Thymus (tissue), 11 donors: ENCODE measurements around the gene MAP1LC3B. TPM values are rescaled to one million over a fixed set of nuclear protein-coding genes. Genes with fewer than 3 reads are reported as not detected.

ENCODE experiments used
- DNase-seq, 9 donors: peaks; one replicate each; pipeline ENCODE4 v3.0.0-alpha.2; 2013; ENCODE audit warnings: low spot score in 9 of 9, low read depth in 6 of 9, missing footprints in 1 of 9
- H3K27ac ChIP-seq, 2 donors: one replicate each; pipeline ENCODE4 v1.5.1; 2013; ENCODE audit warnings: control low read depth in 1 of 2, low read depth in 1 of 2, low read length in 1 of 2, mild to moderate bottlenecking in 1 of 2, moderate library complexity in 1 of 2
- H3K27me3 ChIP-seq, 2 donors: one replicate each; pipeline ENCODE4 v1.5.1; 2013; ENCODE audit warnings: low read length in 1 of 2; ENCODE audit not compliant: control insufficient read depth in 2 of 2, insufficient read depth in 1 of 2
- H3K36me3 ChIP-seq, 2 donors: one replicate each; pipeline ENCODE4 v1.5.1; 2013; ENCODE audit warnings: low read length in 1 of 2, mild to moderate bottlenecking in 1 of 2, moderate library complexity in 1 of 2; ENCODE audit not compliant: control insufficient read depth in 2 of 2, insufficient read depth in 2 of 2
- H3K4me1 ChIP-seq, 2 donors: one replicate each; pipeline ENCODE4 v1.5.1; 2013; ENCODE audit warnings: low read length in 2 of 2; ENCODE audit not compliant: control insufficient read depth in 2 of 2, insufficient read depth in 2 of 2
- H3K4me3 ChIP-seq, 2 donors: one replicate each; pipeline ENCODE4 v1.5.1; 2013; ENCODE audit warnings: low read length in 2 of 2, control low read depth in 1 of 2, mild to moderate bottlenecking in 1 of 2
- H3K9me3 ChIP-seq, 2 donors: one replicate each; pipeline ENCODE4 v1.5.1; 2013; ENCODE audit warnings: low read length in 1 of 2, mild to moderate bottlenecking in 1 of 2; ENCODE audit not compliant: control insufficient read depth in 2 of 2, insufficient read depth in 1 of 2
- WGBS: extraction: QIAGEN DNeasy Blood & Tissue Kit; methylation state at CpG from one replicate; pipeline ENCODE4 v1.1.7; 2013; 5-methylcytosine and 5-hydroxymethylcytosine counted together
- polyA plus RNA-seq: library from polyadenylated mRNA; stranded (reverse); fragments of 200-250 nt; gene quantifications from one replicate; pipeline ENCODE4 v1.2.3, GENCODE V29; 2013
- total RNA-seq: library from RNA; stranded (reverse); fragments of 120-200 nt; gene quantifications from one replicate; pipeline ENCODE4 v1.2.4, GENCODE V29; 2013
- donor health status: healthy.

The MAP1LC3B gene
- total and polyA plus RNA-seq, 2 donors = 21.7 to 102 TPM

GRCh38 chr16:87391324-87391949, 699 bp upstream of the MAP1LC3B start:
- peak overlapping the region; percentile 93 for H3K27ac ChIP-seq
- peaks cover 32 to 40% of the 10 kb centered on the region in 2 donors for H3K4me1 ChIP-seq
- no peak for DNase-seq
- H3K9me3 ChIP-seq = no peaks in the 10 kb centered on the region
- H3K27me3 ChIP-seq = peaks cover 0 to 2% of the 10 kb centered on the region in 2 donors
- WGBS = 14% methylated on average over 44 of the region's 44 CpGs
- H3K36me3 ChIP-seq = no peaks in the 10 kb centered on the region
- H3K4me3 ChIP-seq = peak overlapping the region; percentile 63 to 93

DNA sequence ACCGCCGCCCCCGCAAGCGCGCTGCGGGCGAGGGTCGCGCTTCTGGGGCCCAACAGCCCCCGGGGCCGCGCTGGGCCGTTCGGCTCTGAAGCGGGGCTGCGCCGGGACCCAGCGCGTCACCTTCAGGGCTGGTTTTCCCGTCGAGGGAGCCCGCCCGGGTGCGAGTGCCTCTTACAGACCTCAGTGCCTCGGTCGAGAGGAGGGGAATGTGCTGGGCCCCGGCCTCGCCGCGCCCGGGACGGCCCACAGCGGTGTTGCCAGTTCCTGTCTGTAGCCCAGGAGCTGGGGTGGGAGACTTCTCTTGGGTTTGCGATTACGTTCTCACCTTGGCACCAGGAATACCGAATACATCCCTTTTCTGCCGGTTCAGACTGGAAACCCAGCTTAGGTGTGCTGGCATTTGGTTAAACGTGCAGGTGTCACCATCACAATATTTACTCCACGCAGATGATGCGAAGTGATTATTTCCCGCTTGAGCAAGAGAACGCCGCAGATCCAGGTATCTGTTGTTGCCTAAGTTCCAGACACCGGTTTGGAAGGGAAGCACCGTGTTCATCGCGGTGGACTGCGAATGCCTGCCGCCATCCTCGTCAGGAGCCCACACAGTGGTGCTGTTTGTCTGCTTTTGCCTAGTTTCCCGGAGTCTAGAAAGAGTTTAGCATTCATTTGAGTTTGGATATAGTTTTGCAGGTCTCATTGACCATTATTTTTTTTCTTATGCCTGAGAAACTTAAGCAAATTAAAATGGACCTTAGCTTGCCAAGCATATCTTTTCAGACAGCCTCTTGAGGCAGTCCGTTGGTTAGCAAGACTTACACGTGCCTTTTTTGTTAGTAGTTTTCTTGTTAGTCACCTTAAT, 914 bp downstream of the MAP1LC3B start:
- Histone ChIP-seq H3K4me1 (peaks cover 20 to 27% of the 10 kb centered on the region in 2 donors), H3K4me3 (peak overlapping the region; percentile 66 to 93), H3K27ac (peak overlapping the region in 1 of 2 donors; percentile 92), H3K27me3 (peaks cover 0 to 2% of the 10 kb centered on the region in 2 donors), H3K9me3 (no peaks in the 10 kb centered on the region), H3K36me3 (no peaks in the 10 kb centered on the region)
- 6% methylated on average over 53 of the region's 53 CpGs for WGBS
- peak in 4 of 9 donors; percentile 18 to 59 (median 24) for DNase-seq

- Histone ChIP-seq H3K9me3 (no peaks in the 10 kb centered on the region), H3K27ac (no peak overlapping the region), H3K4me1 (peaks cover 18 to 21% of the 10 kb centered on the region in 2 donors), H3K27me3 (peaks cover 0 to 2% of the 10 kb centered on the region in 2 donors), H3K36me3 (peaks cover 3 to 4% of the 10 kb centered on the region in 2 donors), H3K4me3 (peak overlapping the region; percentile 66 to 93)
- DNase-seq = no peak
- WGBS = 95% methylated on average over 6 of the region's 6 CpGs
Observed at GRCh38 chr16:87393680-87394055, 1.5 kb downstream of the MAP1LC3B start.

DNA sequence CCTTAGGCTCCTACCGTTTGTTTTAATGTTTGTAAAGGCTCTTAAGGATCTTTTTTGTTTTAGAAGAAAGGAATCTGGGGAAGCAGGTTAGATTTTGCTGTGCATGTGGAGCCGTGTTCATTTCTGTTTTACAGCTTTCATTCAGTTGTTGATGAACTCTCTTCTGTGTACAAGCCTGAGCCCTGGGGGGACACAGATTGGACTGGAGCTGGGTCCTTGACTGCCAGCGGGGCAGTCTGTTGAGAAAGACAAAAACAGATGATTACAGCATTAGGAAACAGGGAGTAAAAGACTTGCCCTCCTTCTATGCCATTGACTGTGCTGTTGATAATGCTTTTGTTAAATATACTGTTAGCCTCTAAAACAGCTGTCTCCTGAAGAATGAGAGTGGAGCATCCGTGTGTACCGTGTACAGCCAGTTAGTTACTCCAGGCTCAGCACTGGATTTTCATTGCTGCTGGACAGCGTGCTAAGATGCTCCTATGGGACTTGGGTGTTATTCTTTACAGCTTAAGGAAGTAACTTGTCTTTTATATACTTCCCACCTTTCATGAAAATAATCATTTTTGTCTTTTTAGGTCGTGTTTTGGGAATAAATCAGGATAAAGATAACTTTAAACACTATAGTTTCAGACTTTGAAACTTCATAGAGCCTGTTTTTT, 3.2 kb downstream of the MAP1LC3B start:
- Histone ChIP-seq H3K36me3 (peaks cover 11 to 12% of the 10 kb centered on the region in 2 donors), H3K27me3 (peaks cover 0 to 2% of the 10 kb centered on the region in 2 donors), H3K9me3 (no peaks in the 10 kb centered on the region), H3K27ac (no peak overlapping the region), H3K4me1 (peaks cover 18% of the 10 kb centered on the region in 2 donors), H3K4me3 (no peak overlapping the region)
- 97% methylated on average over 7 of the region's 7 CpGs for WGBS
- no peak for DNase-seq

DNA sequence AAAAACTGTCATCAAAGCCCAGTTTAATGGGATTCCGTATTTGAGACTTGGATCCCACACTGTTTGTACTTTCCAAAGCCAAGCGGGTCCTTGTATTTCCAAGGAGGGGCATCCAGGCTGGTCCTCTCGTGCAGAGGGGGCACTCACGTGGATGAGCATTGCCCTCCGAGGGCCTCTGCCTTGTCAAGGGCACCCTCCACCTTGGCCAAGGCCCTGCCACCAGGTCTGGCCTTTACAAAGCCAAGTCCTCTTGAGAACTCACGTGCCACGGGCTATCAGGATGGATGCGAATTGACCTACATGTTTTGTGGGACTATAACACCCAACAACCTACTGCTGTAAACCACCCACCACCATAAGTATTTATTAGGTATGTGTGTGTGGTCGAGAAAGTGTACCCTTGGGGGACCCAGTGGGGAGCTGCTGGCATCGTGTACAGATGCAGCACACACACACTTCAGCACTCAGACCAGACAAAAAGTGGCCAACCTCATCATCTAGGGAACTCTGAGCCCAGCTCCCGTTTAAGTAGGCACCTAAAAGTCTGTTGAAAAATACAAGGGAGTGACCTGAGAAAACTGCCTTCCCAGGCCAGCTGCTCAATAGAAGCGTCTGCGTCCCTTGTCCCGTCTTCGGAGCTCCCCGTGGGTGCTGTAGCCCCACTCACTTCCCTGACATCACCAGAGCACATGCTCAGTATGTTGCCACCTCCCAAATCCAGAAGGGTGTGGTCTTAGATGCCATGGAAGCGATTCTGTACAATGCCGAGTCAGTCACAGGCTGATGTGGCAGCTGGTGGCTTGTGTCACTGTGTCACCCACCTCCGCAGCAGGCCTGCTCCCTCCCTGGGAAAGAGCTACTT, 12.9 kb downstream of the MAP1LC3B start:
- Histone ChIP-seq H3K4me1 (no peaks in the 10 kb centered on the region), H3K36me3 (peaks cover 38 to 39% of the 10 kb centered on the region in 2 donors), H3K9me3 (no peaks in the 10 kb centered on the region), H3K4me3 (no peak overlapping the region), H3K27me3 (no peaks in the 10 kb centered on the region), H3K27ac (no peak overlapping the region)
- DNase-seq = no peak
- 98% methylated on average over 19 of the region's 19 CpGs for WGBS

- Histone ChIP-seq H3K36me3 (peaks cover 33 to 34% of the 10 kb centered on the region in 2 donors), H3K27me3 (no peaks in the 10 kb centered on the region), H3K4me1 (no peaks in the 10 kb centered on the region), H3K4me3 (no peak overlapping the region), H3K27ac (no peak overlapping the region), H3K9me3 (no peaks in the 10 kb centered on the region)
- 96% methylated on average over 14 of the region's 14 CpGs for WGBS
- no peak for DNase-seq
Observed at GRCh38 chr16:87406495-87407088, 14.5 kb downstream of the MAP1LC3B start.

GRCh38 chr16:87407511-87408112, 15.5 kb downstream of the MAP1LC3B start:
- no peaks in the 10 kb centered on the region for H3K4me1 ChIP-seq
- no peaks in the 10 kb centered on the region for H3K27me3 ChIP-seq
- 91% methylated on average over 26 of the region's 26 CpGs for WGBS
- no peak for DNase-seq
- H3K9me3 ChIP-seq = no peaks in the 10 kb centered on the region
- H3K36me3 ChIP-seq = peaks cover 30 to 42% of the 10 kb centered on the region in 2 donors
- H3K27ac ChIP-seq = no peak overlapping the region
- H3K4me3 ChIP-seq = no peak overlapping the region

- DNase-seq = no peak
- no peak overlapping the region for H3K27ac ChIP-seq
Observed at GRCh38 chr16:87409153-87409552, 17.0 kb downstream of the MAP1LC3B start.

More at GRCh38 chr16:87409153-87409552, 17.0 kb downstream of the MAP1LC3B start:
- Histone ChIP-seq H3K36me3 (peaks cover 20 to 32% of the 10 kb centered on the region in 2 donors), H3K9me3 (no peaks in the 10 kb centered on the region), H3K27me3 (no peaks in the 10 kb centered on the region), H3K4me1 (no peaks in the 10 kb centered on the region), H3K4me3 (no peak overlapping the region)
- whole genome bisulfite sequencing = 97% methylated on average over 13 of the region's 13 CpGs
